ENCODE data around the gene VPS11. TPM values are rescaled to one million over a fixed set of nuclear protein-coding genes. Genes with fewer than 3 reads are reported as not detected.

Gene VPS11
- total RNA-seq, 1 donor from 2014 or later: 38.6 TPM

DNA sequence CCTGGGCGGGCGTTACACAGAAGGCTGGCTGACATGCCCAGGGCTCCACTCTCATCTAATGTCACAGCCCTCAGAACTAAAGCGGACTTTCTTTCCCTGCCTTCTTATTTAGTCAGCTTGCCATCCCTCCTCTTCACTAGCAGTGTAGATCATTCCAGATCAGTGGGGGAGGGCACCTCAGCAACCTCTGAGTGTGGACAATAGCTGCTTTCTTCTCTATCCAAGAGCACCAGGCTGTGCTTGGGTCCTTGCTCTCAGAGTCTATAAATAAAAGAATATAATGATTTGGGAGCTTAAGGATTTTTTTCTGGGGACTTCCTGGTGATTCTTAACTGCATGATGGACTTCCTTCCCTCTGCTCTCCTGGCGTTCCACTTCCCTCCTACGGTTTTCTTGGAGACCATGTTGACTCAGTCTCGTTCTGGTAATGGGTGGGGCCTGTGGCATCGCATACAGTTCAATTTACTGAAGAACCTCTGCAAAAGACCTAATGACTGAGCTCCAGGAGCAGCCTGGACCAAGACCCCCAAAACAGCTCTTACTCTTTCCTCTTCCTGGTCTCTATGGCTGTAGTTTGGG lies 14.2 kb downstream of the VPS11 start:
- DNase-seq (ENCODE audit: low spot score): no peak

GRCh38 chr11:119084663-119085436 lies 17.2 kb downstream of the VPS11 start, which contains the start of gene HMBS:
HMBS (plus strand) TSS chr11:119084881; CDS start chr11:119085034, 153 bp downstream.
- DNase-seq (ENCODE audit: low spot score): peak; percentile 95

DNA sequence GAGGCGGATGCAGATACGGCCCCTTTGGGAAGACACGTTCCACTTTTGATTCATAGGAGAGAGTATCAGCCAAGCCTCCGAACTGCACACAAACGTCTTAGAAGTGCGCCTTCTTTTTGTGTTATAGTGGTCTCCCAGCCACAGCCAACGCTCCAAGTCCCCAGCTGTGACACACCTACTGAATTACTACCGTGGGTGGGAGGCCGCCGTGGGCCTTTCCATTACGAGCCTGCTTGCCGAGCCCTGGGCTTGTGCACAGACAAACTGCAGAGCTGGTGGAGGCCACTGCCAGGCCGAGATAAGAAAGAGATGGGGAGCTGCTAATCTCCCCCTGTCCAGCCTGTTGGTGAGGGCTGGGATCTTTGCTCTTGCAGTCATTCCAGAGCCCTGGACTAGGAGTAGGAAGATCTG lies 17.8 kb downstream of the VPS11 start:
- no peak for DNase-seq (ENCODE audit: low spot score)

DNA sequence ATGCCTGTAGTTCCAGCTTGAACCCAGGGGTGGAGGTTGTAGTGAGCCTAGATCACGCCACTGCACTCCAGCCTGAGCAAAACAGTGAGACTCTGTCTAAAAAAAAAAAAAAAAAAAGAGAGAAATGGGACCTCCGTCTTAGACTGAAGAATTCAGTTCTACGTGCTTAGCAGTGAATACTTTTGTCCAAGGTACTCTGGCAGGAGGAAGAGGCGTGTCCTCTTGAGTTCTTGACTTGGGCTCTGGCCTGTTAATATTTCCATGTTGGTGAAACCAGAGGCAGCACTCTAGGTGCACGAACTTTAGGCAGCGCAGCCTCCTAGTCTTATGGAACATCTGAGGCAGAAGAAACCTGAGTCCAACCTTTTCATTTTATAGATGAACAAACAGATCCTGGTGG lies 19.5 kb downstream of the VPS11 start:
- no peak for DNase-seq (ENCODE audit: low spot score)

GRCh38 chr11:119087747-119088241 lies 20.2 kb downstream of the VPS11 start:
- no peak for DNase-seq (ENCODE audit: low spot score)

GRCh38 chr11:119088406-119088805 lies 20.8 kb downstream of the VPS11 start:
- DNase-seq (ENCODE audit: low spot score): no peak

DNA sequence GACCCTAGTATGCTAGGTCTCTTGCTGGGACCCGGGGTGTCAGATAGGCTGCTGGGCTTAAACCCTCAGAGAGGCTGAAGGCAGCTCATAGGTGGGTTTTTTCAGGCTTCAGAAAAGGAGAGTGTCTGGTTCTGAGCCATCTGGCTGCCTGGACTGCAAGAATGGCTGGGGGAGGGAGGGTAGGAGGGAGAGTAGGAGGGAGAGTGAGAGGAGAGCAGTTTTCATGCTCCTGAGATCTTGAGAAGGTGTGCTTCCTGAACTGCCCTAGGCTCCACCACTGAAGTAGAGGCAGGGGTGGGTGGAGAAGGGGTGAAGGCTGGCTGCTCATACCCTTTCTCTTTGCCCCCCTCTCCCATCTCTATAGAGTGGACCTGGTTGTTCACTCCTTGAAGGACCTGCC lies 21.7 kb downstream of the VPS11 start:
- DNase-seq (ENCODE audit: low spot score): no peak

- DNase-seq (ENCODE audit: low spot score): no peak
Observed at GRCh38 chr11:119091178-119091577, 23.6 kb downstream of the VPS11 start.

DNA sequence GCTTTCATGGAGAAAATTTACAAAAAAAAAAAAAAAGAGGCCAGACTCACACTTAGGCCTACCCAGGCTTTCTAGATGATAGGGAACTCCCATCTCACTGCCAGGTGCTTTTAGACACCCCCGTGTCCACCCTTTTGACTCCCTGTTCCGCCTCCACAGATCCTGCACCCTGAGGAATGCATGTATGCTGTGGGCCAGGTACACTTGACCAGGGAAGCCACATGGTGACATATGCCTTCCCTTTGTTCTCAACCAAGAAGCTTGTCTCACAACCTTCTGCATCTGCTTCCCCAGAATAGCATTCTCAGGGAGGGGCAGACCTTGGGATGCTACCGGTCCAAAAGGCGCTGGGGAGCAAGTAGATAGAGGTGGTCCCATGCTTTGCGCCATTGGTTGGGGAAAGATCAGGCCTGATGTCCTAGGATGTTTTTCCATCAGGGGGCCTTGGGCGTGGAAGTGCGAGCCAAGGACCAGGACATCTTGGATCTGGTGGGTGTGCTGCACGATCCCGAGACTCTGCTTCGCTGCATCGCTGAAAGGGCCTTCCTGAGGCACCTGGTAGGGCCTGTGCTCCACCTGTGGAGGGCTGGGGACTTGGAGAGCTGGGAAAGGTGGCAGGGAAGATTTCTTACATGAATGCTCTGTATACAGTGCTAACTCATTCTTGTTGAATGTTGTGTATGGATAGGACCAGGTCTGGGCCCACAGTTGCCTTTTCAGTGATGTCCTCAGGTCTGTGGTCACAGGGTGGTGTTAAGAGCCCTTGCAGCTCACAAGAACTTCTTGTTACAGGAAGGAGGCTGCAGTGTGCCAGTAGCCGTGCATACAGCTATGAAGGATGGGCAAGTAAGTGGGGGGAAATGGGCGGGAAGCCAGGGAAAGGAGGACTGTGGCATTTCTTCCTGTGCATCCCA lies 24.6 kb downstream of the VPS11 start:
- no peak for DNase-seq (ENCODE audit: low spot score)

DNA sequence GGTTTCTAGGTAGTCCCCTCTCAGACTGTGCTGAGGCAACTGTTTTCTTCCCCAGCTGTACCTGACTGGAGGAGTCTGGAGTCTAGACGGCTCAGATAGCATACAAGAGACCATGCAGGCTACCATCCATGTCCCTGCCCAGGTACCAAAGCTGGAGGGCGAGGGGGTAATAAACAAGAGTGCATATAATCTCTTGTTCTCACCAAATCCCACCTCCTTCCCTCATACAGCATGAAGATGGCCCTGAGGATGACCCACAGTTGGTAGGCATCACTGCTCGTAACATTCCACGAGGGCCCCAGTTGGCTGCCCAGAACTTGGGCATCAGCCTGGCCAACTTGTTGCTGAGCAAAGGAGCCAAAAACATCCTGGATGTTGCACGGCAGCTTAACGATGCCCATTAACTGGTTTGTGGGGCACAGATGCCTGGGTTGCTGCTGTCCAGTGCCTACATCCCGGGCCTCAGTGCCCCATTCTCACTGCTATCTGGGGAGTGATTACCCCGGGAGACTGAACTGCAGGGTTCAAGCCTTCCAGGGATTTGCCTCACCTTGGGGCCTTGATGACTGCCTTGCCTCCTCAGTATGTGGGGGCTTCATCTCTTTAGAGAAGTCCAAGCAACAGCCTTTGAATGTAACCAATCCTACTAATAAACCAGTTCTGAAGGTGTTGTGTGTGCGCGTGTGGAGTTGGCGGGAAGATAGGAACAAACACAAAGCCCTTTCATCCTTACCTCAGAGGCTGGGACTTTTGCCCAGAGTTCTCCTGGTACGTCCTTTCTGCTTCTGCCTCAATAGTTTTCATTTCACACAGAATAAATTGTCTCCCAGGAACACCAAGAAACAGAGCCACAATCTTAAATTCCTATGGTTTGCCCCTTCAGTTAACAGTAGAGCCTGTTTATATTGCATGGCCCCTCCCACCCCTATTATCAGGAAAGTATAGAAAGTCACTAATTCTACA lies 25.5 kb downstream of the VPS11 start:
- no peak for DNase-seq (ENCODE audit: low spot score)

- peak; percentile 58 for DNase-seq (ENCODE audit: low spot score)
Observed at GRCh38 chr11:119093942-119094815, 26.6 kb downstream of the VPS11 start.

DNA sequence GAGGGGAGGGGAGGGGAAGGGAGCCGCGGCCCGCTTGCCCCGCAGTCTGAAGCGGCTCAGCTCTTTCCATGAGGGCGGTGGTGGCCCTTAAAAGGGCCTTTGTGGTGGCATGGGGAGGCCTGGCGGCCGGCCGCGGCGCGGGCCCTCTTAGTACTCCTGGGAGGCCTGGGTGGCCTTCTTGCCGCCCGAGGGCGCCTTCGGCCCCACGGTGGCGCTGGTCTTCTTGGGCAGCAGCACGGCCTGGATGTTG lies 27.1 kb downstream of the VPS11 start:
- DNase-seq (ENCODE audit: low spot score): peak; percentile 82

GRCh38 chr11:119095066-119095880 lies 27.7 kb downstream of the VPS11 start:
- DNase-seq (ENCODE audit: low spot score): peak; percentile 100

GRCh38 chr11:119099711-119100110 lies 32.1 kb downstream of the VPS11 start:
- no peak for DNase-seq (ENCODE audit: low spot score)

GRCh38 chr11:119100246-119100970 lies 32.8 kb downstream of the VPS11 start:
- no peak for DNase-seq (ENCODE audit: low spot score)

GRCh38 chr11:119100994-119101758 lies 33.6 kb downstream of the VPS11 start:
- no peak for DNase-seq (ENCODE audit: low spot score)

- peak; percentile 93 for DNase-seq (ENCODE audit: low spot score)
Observed at GRCh38 chr11:119101759-119102423, 34.3 kb downstream of the VPS11 start, which contains the start of gene DPAGT1. DPAGT1 (minus strand) TSS chr11:119101853; CDS start chr11:119101655, 198 bp downstream.
